Neural crest cell (in vitro differentiated cells): Measurements from ENCODE around the gene RESP18. TPM values are rescaled to one million over a fixed set of nuclear protein-coding genes. Genes with fewer than 3 reads are reported as not detected.

Experiments
- DNase-seq: peaks from one replicate; pipeline ENCODE4 v3.0.0; 2021; ENCODE audit warnings: low read depth, mixed read lengths, low spot score
- H3K27ac Mint-ChIP-seq: one replicate; pipeline ENCODE4 v1.8.0; 2021; ENCODE audit warnings: mild to moderate bottlenecking, mixed read lengths; ENCODE audit not compliant: unreplicated experiment
- H3K27me3 Mint-ChIP-seq: 2 replicates; pipeline ENCODE4 v1.8.0; 2021; ENCODE audit warnings: low read depth, mild to moderate bottlenecking, mixed read lengths
- H3K36me3 Mint-ChIP-seq: 2 replicates; pipeline ENCODE4 v1.8.0; 2021; ENCODE audit warnings: low read depth, mild to moderate bottlenecking, mixed read lengths
- H3K4me1 Mint-ChIP-seq: 2 replicates; pipeline ENCODE4 v1.8.0; 2021; ENCODE audit warnings: mixed read lengths
- H3K4me3 Mint-ChIP-seq: one replicate; pipeline ENCODE4 v1.8.0; 2021; ENCODE audit warnings: mild to moderate bottlenecking, mixed read lengths
- H3K9me3 Mint-ChIP-seq: 2 replicates; pipeline ENCODE4 v1.8.0; 2021; ENCODE audit warnings: mixed read lengths
- total RNA-seq: library from RNA; stranded (reverse); gene quantifications from 2 replicates; pipeline ENCODE4 v1.2.1, GENCODE V29; 2021
- TF ChIP-seq, protein P1 (sequence below): fragments of 200-600 bp; sonication (generic); conservative IDR thresholded peaks from 2 replicates; pipeline ENCODE4 v1.5.0; 2021; ENCODE audit warnings: antibody characterized with exemption, mild to moderate bottlenecking

Gene RESP18
- total RNA-seq, 1 donor from 2014 or later: not detected

DNA sequence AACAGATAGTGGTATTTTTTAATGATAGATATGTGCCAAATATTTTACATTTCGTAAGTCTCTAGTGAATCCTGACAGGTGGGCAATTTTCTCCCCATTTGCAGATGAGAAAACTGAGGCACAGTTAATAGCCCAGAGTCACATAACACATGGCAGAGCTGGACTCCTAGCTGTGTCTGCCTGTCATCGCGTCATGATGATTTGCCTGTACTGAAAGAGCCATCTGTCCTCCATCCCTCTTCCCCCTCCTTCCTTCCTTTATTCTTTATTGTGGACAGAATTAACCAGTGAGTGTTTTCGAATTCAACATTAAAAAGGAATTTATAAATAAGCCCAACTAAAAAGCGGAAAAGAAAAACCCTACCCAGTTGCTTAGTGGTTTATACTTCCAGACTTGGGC is 50.2 kb downstream of the RESP18 start:
- no peaks in the 10 kb centered on the region for H3K9me3 Mint-ChIP-seq
- DNase-seq: no peak
- TF ChIP-seq, protein P1, sequence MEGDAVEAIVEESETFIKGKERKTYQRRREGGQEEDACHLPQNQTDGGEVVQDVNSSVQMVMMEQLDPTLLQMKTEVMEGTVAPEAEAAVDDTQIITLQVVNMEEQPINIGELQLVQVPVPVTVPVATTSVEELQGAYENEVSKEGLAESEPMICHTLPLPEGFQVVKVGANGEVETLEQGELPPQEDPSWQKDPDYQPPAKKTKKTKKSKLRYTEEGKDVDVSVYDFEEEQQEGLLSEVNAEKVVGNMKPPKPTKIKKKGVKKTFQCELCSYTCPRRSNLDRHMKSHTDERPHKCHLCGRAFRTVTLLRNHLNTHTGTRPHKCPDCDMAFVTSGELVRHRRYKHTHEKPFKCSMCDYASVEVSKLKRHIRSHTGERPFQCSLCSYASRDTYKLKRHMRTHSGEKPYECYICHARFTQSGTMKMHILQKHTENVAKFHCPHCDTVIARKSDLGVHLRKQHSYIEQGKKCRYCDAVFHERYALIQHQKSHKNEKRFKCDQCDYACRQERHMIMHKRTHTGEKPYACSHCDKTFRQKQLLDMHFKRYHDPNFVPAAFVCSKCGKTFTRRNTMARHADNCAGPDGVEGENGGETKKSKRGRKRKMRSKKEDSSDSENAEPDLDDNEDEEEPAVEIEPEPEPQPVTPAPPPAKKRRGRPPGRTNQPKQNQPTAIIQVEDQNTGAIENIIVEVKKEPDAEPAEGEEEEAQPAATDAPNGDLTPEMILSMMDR: no peak
- peaks cover 31% of the 10 kb centered on the region for H3K4me1 Mint-ChIP-seq
- no peak overlapping the region for H3K4me3 Mint-ChIP-seq
- H3K27ac Mint-ChIP-seq: no peak overlapping the region
- H3K36me3 Mint-ChIP-seq: no peaks in the 10 kb centered on the region
- peaks cover 3% of the 10 kb centered on the region for H3K27me3 Mint-ChIP-seq

DNA sequence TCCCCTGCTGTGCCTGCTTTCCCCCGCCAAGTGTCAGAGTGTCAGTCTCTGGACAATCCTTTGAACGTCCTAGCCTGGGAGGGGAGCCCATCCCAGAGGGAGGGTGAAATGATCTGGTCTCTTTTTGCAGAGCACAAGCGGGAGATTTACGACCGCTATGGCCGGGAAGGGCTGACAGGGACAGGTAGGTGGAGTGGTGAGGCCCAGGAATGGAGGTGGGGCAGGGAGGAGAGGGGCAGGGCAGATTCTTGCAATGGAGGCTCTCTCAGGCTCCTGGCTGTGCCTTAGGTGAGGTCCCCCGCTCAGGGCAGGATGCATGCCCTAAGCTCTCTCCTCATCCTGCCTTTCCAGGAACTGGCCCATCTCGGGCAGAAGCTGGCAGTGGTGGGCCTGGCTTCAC is 51.0 kb downstream of the RESP18 start:
- Mint-ChIP-seq H3K27ac (no peak overlapping the region), H3K9me3 (no peaks in the 10 kb centered on the region), H3K36me3 (no peaks in the 10 kb centered on the region), H3K27me3 (peaks cover 6% of the 10 kb centered on the region), H3K4me3 (peak overlapping the region; percentile 12), H3K4me1 (peaks cover 32% of the 10 kb centered on the region)
- DNase-seq: no peak
- TF ChIP-seq, protein P1: no peak

DNA sequence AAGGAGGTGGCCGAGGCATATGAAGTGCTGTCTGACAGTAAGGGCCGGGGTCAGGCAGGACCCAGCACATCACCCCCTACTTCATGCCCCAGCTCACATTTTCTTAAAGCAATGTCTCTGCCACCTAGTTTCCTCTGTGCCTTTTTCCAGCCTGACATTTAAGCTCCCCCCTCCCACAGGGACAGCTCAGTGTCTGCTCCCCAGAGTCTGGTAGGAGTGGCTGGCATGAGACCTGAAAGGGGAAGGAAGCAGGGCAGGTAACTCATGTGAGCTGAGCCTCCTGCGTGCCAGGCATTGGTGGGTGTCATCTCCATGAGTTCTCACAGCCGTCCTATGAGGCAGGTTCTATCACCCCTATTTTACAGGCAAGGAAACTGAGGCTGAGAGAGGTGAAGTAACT is 51.9 kb downstream of the RESP18 start:
- TF ChIP-seq, protein P1: no peak
- Mint-ChIP-seq H3K27ac (no peak overlapping the region), H3K4me3 (peak overlapping the region; percentile 61), H3K36me3 (no peaks in the 10 kb centered on the region), H3K9me3 (no peaks in the 10 kb centered on the region), H3K27me3 (peaks cover 7% of the 10 kb centered on the region), H3K4me1 (peaks cover 27% of the 10 kb centered on the region)
- DNase-seq: no peak

DNA sequence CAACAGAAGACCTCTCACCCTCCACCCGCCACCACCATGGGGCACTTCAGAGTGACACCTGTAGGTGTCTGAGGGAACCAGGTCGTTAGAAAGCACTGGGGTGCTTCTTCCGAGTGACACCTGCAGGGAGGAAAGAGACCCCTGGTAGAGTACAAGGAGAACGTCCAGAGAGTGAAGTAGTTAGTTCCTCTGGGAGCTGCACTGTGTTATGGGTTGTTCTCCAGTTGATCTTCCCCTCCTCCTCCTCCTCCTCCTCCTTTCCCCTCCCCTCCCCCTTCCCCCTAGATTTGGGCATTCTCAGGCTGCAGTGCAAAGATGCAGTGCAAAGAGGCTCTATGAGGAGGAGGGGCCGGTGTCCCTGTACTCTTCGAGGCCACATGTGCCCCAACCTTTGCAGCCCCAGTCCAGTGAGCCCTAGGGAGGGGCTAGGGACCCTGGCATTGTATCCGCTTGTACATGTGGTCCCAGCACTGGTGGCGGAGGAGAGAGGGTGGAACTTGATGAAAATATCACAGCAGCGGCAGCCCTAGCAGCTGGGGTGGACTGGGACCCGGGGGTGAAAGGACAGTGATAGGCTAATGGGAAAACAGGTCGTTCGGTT is 52.5 kb downstream of the RESP18 start:
- Mint-ChIP-seq H3K4me3 (peak overlapping the region; percentile 93), H3K36me3 (no peaks in the 10 kb centered on the region), H3K27me3 (peaks cover 9% of the 10 kb centered on the region), H3K27ac (peak overlapping the region; percentile 92), H3K9me3 (no peaks in the 10 kb centered on the region), H3K4me1 (peaks cover 27% of the 10 kb centered on the region)
- no peak for DNase-seq
- TF ChIP-seq, protein P1: no peak

DNA sequence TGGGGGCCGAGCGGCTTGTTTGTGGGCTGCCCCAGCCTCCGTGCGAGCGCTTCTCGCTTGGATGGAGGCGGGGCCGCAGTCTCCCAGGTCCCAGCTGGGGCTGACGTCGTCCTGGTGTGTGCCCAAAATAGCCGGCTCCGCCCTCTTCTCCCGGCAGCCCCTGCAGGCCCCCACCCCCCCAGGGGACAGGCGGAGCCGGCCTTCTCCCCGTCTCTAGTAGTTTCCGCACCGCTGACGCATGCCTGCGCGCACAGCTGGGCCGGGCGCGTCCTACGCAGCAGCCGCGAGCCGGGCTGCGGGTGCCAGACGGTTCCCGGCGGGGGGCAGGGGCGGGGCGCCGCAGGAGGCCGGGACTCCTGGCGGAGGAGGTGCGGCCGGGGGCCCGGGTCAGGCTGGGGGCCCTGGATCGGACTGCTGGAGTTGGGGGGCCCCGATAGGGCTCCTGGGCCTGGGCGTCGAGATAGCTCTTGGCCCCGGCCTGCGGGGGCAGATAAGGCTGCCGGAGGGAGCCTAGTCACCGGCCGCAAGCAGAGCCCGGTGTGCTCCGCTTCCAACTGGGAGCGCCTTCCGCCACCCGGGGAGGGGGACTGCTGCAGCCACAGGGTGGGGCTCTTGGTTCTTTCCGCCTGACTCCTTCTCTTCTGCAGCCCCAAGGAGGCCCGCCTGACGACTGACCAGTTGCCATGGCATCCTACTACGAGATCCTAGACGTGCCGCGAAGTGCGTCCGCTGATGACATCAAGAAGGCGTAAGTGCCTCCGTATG is 53.2 kb downstream of the RESP18 start, which contains the start of gene DNAJB2:
Gene DNAJB2, plus strand, starts transcription at position 216 of the 765 bp plus-strand sequence. Its CDS starts 468 bp downstream, at position 684.
- Mint-ChIP-seq H3K36me3 (no peaks in the 10 kb centered on the region), H3K27me3 (peaks cover 16% of the 10 kb centered on the region), H3K27ac (peak within 1 kb of the TSS; percentile 92), H3K4me1 (peaks cover 27% of the 10 kb centered on the region), H3K9me3 (no peaks in the 10 kb centered on the region), H3K4me3 (peak within 1 kb of the TSS; percentile 93)
- DNase-seq: peak; percentile 91
- TF ChIP-seq, protein P1: no peak
